ENCODE measurements around the gene UNC5A.

UNC5A gene

GRCh38 chr5:176781638-176782570 lies 28.5 kb upstream of the UNC5A start:
- no peak for DNase-seq

- no peak for DNase-seq
Measured at GRCh38 chr5:176784218-176785165, 25.9 kb upstream of the UNC5A start.

- DNase-seq, result no peak
Measured at GRCh38 chr5:176785184-176786145, 24.9 kb upstream of the UNC5A start.

DNA sequence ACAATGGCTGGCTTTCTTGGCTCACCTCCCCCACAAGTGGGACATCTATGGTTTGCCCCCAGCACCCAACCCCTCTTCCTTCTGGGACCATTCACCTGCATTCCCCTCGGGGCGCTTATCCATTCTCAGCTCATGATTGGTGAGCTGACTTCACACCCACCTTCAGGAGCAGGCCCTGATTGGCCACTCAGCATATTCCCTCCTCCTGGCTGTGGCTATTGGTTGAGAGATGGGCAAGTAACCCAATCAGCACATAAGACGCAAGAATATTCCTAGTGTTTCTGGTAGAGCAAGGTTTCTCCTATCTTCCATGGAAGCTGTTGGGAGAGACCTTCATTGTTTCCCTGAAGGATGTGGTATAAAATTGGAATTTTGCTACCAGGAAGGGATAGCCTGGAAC lies 22.7 kb upstream of the UNC5A start:
- no peak for DNase-seq

GRCh38 chr5:176788091-176788490 lies 22.3 kb upstream of the UNC5A start:
- no peak for DNase-seq

GRCh38 chr5:176788941-176789872 lies 21.2 kb upstream of the UNC5A start:
- DNase-seq, result no peak

DNA sequence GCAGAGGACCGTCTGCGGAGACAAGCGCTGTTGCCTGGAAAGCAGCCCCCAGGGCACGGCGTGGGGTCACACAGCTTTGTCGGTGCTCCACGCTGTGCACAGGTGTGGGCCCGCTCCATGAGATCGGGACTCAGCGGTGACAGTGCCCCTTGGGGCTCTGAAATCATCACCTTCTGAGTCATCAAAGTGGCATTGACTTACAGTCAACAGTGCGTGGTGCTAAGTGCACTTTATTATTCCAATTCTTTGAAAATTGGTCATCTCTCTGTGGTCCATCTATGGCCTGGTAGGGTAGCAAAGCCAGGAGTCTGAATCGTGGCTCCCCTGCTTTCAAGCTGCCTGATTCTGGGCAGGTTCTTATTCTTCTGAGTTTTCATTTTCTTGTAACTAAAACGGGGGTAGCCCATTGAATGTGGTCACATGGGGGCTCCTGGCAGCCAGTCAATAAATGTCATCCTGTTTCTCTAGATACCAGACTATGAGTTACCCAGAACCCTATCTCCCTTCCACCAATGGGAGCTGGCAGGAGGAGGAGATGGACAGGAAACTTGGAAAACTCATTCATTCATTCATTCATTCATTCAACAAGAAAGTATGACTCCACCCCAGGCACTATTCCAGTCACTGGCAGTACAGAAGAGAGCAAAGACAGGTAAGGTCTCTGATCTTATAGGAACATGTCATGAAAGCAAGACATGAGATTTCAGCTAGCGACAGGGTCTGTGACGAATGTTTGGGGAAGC lies 20.3 kb upstream of the UNC5A start:
- no peak for DNase-seq

DNA sequence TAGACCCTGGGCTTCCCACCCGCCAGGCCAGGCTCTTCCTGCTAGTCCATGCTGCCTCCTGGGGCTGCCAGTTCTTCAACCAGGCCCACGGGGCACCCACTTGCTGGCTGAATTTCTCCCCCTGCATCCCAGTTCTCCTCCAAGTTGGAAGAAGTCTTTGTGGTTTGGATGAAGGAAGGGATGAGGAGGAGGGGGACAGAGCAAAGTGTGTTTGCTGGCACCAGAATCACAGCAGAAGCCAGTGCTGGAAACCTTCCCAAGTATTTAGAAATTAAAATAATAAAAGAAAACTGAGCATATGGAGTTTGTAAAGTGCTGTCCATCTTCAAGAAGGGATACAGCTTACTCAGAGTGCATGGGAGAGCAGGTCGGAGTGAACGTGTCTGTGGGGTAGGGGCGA lies 19.4 kb upstream of the UNC5A start:
- DNase-seq, result no peak

DNA sequence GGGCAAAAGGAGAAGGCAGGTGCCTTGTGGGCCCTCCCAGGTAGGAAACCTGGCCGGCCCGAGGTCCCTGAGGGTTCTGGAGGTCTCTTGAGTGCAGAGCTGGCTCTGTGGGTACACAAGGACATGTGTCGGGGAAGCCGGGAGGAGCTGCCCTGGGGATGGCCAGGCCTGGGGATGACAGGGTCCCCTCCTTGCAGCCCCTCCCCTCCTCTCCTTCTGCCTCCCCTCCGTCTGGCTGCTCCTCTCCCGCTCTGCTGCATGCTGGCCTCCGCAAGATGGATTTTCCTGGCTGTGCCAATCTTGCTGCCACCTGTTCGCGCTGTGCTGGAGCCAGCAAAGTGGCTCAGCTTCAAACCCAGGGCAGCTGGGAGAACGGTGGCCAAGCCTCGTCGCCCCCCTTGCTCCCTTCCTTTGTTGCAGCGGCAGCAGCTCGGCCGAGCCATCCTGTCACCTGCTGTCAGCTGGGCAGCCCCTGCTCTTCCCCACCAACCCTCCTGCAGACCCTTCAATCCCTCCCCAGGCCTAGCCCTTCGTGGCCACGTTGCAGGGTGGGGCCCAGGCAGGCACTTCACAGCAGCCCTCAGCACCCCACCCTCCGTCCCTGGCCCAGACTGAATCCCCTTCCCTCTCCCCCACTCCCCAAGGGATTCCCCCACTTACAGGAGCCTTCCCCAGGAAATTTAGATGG lies 17.6 kb upstream of the UNC5A start:
- DNase-seq, result no peak

- no peak for DNase-seq
Measured at GRCh38 chr5:176793343-176793699, 17.0 kb upstream of the UNC5A start.

GRCh38 chr5:176793736-176794135 lies 16.6 kb upstream of the UNC5A start:
- DNase-seq, result no peak

GRCh38 chr5:176794509-176794908 lies 15.8 kb upstream of the UNC5A start:
- no peak for DNase-seq

DNA sequence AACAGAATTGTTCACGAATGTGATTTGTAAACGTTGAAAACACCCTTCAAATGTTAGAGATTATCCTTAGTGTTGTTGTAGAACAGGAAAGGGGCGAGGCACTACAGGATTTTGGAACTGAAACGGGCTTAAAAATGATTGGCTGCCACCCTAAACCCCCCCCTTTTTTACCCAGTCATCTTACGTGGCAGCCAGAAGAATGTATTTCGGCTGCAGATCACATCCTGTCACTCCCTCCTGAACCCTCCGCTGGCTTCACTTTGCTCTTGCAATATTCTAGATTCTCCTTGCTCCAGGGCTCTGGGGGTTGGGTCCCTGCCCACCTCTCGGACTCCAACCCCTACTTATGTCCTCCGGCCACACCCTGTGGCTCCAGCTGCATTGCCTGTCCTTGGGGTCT lies 13.9 kb upstream of the UNC5A start:
- DNase-seq, result no peak

DNA sequence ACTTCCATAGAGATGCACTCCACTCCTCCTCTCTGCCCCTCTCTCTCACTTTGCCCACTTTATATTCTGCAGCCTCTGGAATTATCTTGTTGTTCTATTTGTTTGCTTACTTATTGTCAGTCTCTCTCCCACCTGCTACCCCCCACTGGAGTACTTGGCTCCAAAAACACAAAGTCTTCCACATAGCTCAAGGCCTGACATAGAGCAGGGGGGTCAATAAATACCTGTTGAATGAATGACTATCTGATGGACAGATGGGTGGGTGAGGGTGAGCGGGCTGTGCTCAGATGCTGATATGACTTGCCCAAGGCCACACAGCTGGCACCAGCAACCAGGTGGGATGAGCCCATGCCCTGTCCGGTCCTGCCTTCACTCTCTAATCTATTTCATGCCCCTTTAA lies 13.4 kb upstream of the UNC5A start:
- no peak for DNase-seq

DNA sequence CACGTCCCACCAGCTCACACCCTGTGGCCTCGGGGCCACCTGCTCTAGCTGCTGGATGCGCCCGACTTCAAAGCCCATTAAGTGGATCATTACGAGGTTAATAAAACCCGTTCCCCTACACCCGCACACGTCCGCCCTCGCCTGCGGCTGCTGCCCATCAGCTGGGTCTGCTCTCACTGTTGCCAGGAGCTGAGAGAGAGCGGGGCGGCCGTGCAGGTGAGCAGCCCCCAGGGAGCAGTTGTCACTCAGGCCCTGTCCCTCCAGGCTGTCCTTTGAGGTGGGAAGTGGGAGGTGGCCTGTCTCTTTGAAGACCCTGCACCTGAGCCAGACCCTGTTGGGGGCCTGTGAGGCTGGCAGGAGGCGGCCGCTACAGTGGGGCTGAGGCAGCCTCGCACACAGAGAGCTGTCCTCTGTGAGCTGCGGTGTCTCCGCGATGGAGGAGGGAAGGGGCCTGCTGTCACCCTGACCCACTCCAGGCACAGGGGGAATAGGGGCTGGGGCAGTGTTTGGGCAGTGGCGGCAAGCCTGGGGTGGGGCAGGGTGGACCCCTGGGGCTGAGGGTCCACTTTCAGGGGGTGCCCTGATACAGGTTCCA lies 12.8 kb upstream of the UNC5A start:
- no peak for DNase-seq

GRCh38 chr5:176798086-176798876 lies 12.1 kb upstream of the UNC5A start:
- no peak for DNase-seq

DNA sequence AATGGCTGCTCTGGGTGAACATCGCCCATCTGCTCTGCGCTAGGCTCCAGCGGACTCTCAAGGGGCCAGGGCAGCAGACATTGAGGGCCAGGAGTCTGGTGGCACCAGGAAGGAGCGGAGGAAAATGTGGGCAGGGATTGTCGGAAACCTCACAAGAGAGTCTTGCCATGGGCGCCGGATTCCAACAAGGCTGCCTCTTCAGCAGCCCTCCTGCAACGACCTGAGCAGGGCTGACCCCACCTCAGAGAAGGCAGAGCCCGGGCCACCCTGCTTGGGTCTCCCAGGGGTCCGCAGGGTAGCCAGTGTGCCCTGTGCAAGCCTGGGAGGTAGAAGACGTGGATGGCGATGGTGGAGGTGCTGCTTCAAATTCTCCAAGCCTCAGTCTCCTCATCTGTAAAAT lies 11.4 kb upstream of the UNC5A start:
- DNase-seq, result no peak

DNA sequence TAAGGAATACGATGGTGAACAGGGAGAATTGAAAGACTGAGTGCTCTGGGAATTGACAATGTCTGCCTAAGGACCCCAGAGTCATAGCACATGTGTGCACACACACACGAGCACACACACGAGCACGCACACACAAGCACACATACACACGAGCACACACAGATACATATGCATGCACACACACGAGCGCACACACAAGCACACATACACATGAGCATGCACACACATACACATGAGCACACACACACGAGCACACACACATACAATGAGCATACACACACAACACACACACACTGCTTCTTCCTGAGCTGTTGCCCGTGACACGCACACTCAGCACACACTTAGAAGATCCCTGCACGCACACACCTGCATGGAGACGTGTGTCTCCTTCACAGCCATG lies 10.9 kb upstream of the UNC5A start:
- no peak for DNase-seq

- DNase-seq, result no peak
Measured at GRCh38 chr5:176800024-176800423, 10.3 kb upstream of the UNC5A start.

Measured in NCI-H2107 (cell line).